A549 (cell line): ENCODE results near the gene PAX3.

Source experiments
- CTCF ChIP-seq: fragments of >200 bp; sonication (Bioruptor Twin); formaldehyde crosslinking; IDR thresholded peaks from 3 replicates; pipeline ENCODE4 v1.5.1; 2016
- EP300 ChIP-seq, 2 experiments: fragments of >200 bp; sonication (Bioruptor Twin); formaldehyde crosslinking; IDR thresholded peaks; 2 replicates in 1 of 2; 3 replicates in 1 of 2; pipeline ENCODE4 v1.6.1; 2016 to 2017
- HDAC2 ChIP-seq: fragments of 200-600 bp; sonication (generic); IDR thresholded peaks from 2 replicates; pipeline ENCODE4 v1.6.1; 2016
- MYC ChIP-seq: IDR thresholded peaks from 2 replicates; pipeline ENCODE4 v1.6.1; 2012; ENCODE audit warnings: mild to moderate bottlenecking, inconsistent platforms, low read length, improper control_type of control experiment, borderline replicate concordance
- POLR2A ChIP-seq: IDR thresholded peaks from 2 replicates; pipeline ENCODE4 v1.6.1; 2012; ENCODE audit warnings: mild to moderate bottlenecking, low read length
- REST ChIP-seq: fragments of 200-600 bp; sonication (generic); IDR thresholded peaks from 2 replicates; pipeline ENCODE4 v1.6.1; 2016; ENCODE audit warnings: antibody characterized with exemption, mild to moderate bottlenecking, moderate library complexity
- RNF2 ChIP-seq: fragments of 200-600 bp; sonication (generic); IDR thresholded peaks from 2 replicates; pipeline ENCODE4 v1.6.1; 2016; ENCODE audit warnings: low read depth, mild to moderate bottlenecking, antibody characterized with exemption, moderate library complexity, borderline replicate concordance
- TFCP2L1 ChIP-seq: fragments of 250-450 bp; sonication (Bioruptor Pico); IDR thresholded peaks from 2 replicates; pipeline ENCODE4 v1.5.0; 2021; ENCODE audit warnings: mild to moderate bottlenecking
- TP53 ChIP-seq: fragments of 250-450 bp; sonication (Bioruptor Pico); IDR thresholded peaks from 2 replicates; pipeline ENCODE4 v1.5.0; 2021; ENCODE audit warnings: mild to moderate bottlenecking, moderate library complexity
- USF2 ChIP-seq: fragments of 450-650 bp; IDR thresholded peaks from 2 replicates; pipeline ENCODE4 v1.6.1; 2014; ENCODE audit warnings: antibody characterized with exemption
- ZNF302 ChIP-seq: fragments of 250-450 bp; sonication (Bioruptor Pico); IDR thresholded peaks from 2 replicates; pipeline ENCODE4 v1.9.0; 2021; ENCODE audit warnings: inconsistent platforms, mild to moderate bottlenecking, moderate library complexity

GRCh38 chr2:222271854-222272253 is 26.9 kb downstream of the PAX3 start:
- TF ChIP-seq EP300 (IDR thresholded peaks at IDR 0.05) = no peak
- no peak for TF ChIP-seq CTCF
- TF ChIP-seq POLR2A = no peak
- no peak for TF ChIP-seq TFCP2L1
- no peak for TF ChIP-seq ZNF302 (CRISPR knock-in tag)
- TF ChIP-seq USF2 = no peak
- no peak for TF ChIP-seq REST
- no peak for TF ChIP-seq RNF2
- TF ChIP-seq MYC = no peak
- TF ChIP-seq HDAC2 = no peak
- TF ChIP-seq TP53 = no peak
